HG03175 (cell line): Measurements from ENCODE around the gene FYCO1.

ENCODE experiments used
- ATAC-seq: cut with Tn5 transposase; IDR thresholded peaks from one replicate; pipeline ENCODE4 v1.9.1; 2021; ENCODE audit warnings: mild to moderate bottlenecking, moderate library complexity; ENCODE audit not compliant: unreplicated experiment

Gene FYCO1

GRCh38 chr3:45921158-45922038 is 74.2 kb downstream of the FYCO1 start:
- ATAC-seq, result no peak

- no peak for ATAC-seq
Measured at GRCh38 chr3:45917146-45917898, 78.3 kb downstream of the FYCO1 start.

GRCh38 chr3:45915518-45916231 is 79.9 kb downstream of the FYCO1 start:
- ATAC-seq, result peak; percentile 86

GRCh38 chr3:45915059-45915439 is 80.6 kb downstream of the FYCO1 start:
- no peak for ATAC-seq

- ATAC-seq, result no peak
Measured at GRCh38 chr3:45914362-45915058, 81.1 kb downstream of the FYCO1 start.

- ATAC-seq, result no peak
Measured at GRCh38 chr3:45912435-45912834, 83.2 kb downstream of the FYCO1 start.

- no peak for ATAC-seq
Measured at GRCh38 chr3:45911511-45912226, 84.0 kb downstream of the FYCO1 start.

- ATAC-seq, result no peak
Measured at GRCh38 chr3:45910892-45911291, 84.7 kb downstream of the FYCO1 start.

GRCh38 chr3:45909542-45909941 is 86.1 kb downstream of the FYCO1 start:
- ATAC-seq, result no peak

GRCh38 chr3:45908761-45909160 is 86.9 kb downstream of the FYCO1 start:
- no peak for ATAC-seq

- no peak for ATAC-seq
Measured at GRCh38 chr3:45907769-45908705, 87.6 kb downstream of the FYCO1 start.

- no peak for ATAC-seq
Measured at GRCh38 chr3:45906681-45907407, 88.8 kb downstream of the FYCO1 start.

- ATAC-seq, result no peak
Measured at GRCh38 chr3:45905755-45906154, 89.9 kb downstream of the FYCO1 start.

- no peak for ATAC-seq
Measured at GRCh38 chr3:45904931-45905330, 90.7 kb downstream of the FYCO1 start.

GRCh38 chr3:45896956-45897355 is 98.7 kb downstream of the FYCO1 start:
- no peak for ATAC-seq

GRCh38 chr3:45895686-45896468 is 99.7 kb downstream of the FYCO1 start:
- ATAC-seq, result no peak

- ATAC-seq, result no peak
Measured at GRCh38 chr3:45894015-45894414, 101.6 kb downstream of the FYCO1 start.

- ATAC-seq, result no peak
Measured at GRCh38 chr3:45892161-45892560, 103.5 kb downstream of the FYCO1 start.
